Measurements from ENCODE around the gene SMC4.

SMC4 gene

DNA sequence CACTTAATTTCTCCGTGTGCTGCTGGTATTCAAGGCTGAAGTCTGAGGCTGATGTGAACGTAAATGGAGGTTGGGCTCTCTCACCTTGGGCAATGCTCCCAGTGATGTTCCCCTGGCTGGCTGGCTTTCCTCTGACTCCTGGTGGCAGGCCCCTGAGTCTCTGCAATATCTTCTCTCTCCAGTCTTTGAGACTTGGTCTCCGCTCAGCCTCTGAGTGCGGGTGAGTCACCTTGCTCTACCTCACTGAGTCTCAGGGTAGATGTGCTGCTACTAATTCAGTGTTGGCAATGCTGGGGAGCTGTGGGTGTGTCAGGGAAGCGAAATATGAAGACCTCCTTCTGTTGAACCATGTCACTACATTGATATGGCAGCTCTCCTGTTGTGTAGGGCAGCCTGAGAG is 81.5 kb downstream of the SMC4 start:
- no peak for DNase-seq

DNA sequence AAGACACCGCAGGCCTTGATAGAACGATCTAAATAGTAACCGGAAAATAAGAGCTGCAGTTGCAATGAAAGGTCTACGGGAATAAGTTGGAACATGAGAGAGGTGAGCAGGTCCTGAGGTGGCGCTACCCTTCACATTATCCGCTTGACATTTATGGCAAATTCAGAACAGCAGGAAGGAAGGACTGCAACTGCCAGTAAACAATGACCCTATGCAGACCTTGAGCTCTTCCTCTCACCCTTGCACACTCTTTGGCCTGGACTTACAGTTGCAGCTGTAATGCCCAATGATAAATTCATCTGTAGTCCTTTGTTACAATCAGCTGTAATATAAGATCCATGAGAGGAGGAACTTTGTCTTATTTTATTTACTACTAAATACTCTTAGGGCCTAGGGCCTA is 82.4 kb downstream of the SMC4 start:
- DNase-seq, result no peak

- DNase-seq, result no peak
Observed at GRCh38 chr3:160482796-160483195, 83.3 kb downstream of the SMC4 start.
